Calu3 (cell line): Measurements from ENCODE around the gene NPBWR2. TPM values are rescaled to one million over a fixed set of nuclear protein-coding genes. Genes with fewer than 3 reads are reported as not detected.

Experiments
- Bru-seq: library from RNA; stranded (reverse); fragments of 400-500 nt; gene quantifications from one replicate; lab custom pipeline; 2021; lab: Mats Ljungman, UMichigan
- BruChase-seq, 2 experiments: library from RNA; stranded (reverse); fragments of 400-500 nt; gene quantifications; one replicate each; lab custom pipeline; 2021; lab: Mats Ljungman, UMichigan
- BruUV-seq: library from RNA; stranded (reverse); fragments of 400-500 nt; replicated peaks from 2 replicates; lab custom pipeline; 2021; lab: Mats Ljungman, UMichigan
- CTCF ChIA-PET: fragments of 300-600 bp; sonication (Branson Sonifier 250); formaldehyde crosslinking; loops from one replicate; lab custom pipeline; 2022; ENCODE audit warnings: antibody characterized with exemption; lab: Charles Lee
- DNase-seq: peaks from one replicate; pipeline ENCODE4 v3.0.0; 2022
- H3K27ac Mint-ChIP-seq: one replicate; pipeline ENCODE4 v1.8.0; 2022; ENCODE audit warnings: mixed read lengths; ENCODE audit not compliant: unreplicated experiment
- H3K27me3 Mint-ChIP-seq: one replicate; pipeline ENCODE4 v1.8.0; 2022; ENCODE audit warnings: mixed read lengths; ENCODE audit not compliant: unreplicated experiment
- H3K36me3 Mint-ChIP-seq: one replicate; pipeline ENCODE4 v1.8.0; 2022; ENCODE audit warnings: mild to moderate bottlenecking, moderate library complexity, mixed read lengths; ENCODE audit not compliant: insufficient read depth, unreplicated experiment
- H3K4me1 Mint-ChIP-seq: one replicate; pipeline ENCODE4 v1.8.0; 2022; ENCODE audit warnings: mild to moderate bottlenecking, low read depth, mixed read lengths; ENCODE audit not compliant: unreplicated experiment
- H3K4me3 Mint-ChIP-seq: one replicate; pipeline ENCODE4 v1.8.0; 2022; ENCODE audit warnings: mild to moderate bottlenecking, low read depth, moderate library complexity, mixed read lengths; ENCODE audit not compliant: unreplicated experiment
- H3K9me3 Mint-ChIP-seq: one replicate; pipeline ENCODE4 v1.8.0; 2022; ENCODE audit warnings: low read depth, mixed read lengths; ENCODE audit not compliant: unreplicated experiment
- intact Hi-C: fragments of 100-400 bp; cut with micrococcal nuclease; formaldehyde crosslinking; loops from one replicate; pipeline ENCODE4 v1.10.0; 2022; ENCODE audit not compliant: unreplicated experiment
- long read RNA-seq: library from polyadenylated mRNA; stranded (forward); transcript quantifications from one replicate; pipeline ENCODE4 v2.0.0, GENCODE V29; 2022
- total RNA-seq: library from RNA; stranded (reverse); gene quantifications from 2 replicates; pipeline ENCODE4 v1.2.3, GENCODE V29; 2022
- TF ChIP-seq, protein P1 (sequence below): fragments of 200-600 bp; IDR thresholded peaks from one replicate; pipeline ENCODE4 v1.8.0; 2022; ENCODE audit warnings: antibody characterized with exemption; ENCODE audit not compliant: unreplicated experiment

The NPBWR2 gene, protein sequence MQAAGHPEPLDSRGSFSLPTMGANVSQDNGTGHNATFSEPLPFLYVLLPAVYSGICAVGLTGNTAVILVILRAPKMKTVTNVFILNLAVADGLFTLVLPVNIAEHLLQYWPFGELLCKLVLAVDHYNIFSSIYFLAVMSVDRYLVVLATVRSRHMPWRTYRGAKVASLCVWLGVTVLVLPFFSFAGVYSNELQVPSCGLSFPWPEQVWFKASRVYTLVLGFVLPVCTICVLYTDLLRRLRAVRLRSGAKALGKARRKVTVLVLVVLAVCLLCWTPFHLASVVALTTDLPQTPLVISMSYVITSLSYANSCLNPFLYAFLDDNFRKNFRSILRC
- total RNA-seq (not detected in 2 replicates), Bru-seq, nascent RNA (not detected), BruChase-seq, experiment 1, labeled RNA remaining after a 6-hour chase (not detected), BruChase-seq, experiment 2, labeled RNA remaining after a 2-hour chase (not detected)
- long read RNA-seq: 0 reads

DNA sequence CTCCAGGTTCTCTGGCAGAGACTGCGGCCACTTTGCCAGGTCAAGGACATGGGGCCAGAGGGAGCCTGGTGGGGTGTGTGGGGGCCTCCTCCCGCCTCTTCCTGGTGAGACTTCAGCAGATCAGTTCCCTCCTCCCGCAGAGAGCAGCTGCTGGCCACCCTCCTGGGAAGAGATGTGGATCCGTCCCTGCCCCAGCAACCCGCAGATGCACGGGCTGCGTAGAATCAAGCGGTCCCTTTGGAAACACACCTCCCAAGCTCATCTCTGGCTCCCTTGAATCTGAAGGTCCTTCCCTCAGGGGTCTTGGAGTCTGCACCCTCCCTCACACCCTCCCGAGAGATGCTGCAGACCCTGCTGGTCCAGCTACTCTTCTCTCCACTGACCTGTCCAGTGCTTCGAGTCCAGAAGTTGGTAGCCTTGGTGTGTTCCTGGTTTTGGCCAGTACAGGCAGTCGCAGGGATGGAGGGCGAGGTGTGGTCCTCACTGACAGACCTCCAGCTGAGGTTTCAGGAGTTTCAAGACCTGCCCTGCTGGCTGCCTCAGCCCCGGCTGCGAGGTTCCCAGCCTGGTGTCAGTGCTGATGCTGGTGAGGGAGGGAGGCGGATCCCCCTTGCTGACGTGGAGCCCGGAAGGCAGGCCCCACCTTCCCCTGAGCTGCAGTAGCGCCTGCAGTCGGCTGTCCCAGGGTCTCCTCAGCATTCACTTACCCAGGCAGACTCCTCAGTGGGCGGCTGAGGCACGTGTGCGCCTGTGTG lies at the start of gene NPBWR2:
TSS of gene NPBWR2 (minus strand) at position 585 of the 755 bp plus-strand sequence. CDS start 734 bp downstream, outside the sequence.
- no peak within 1 kb of the TSS for H3K27ac Mint-ChIP-seq
- CTCF ChIA-PET: interaction anchor here (0.6 kb wide), 1 partner anchor 1568 kb away, joined by 11 read pairs; no protein-coding TSS in a partner anchor

DNA sequence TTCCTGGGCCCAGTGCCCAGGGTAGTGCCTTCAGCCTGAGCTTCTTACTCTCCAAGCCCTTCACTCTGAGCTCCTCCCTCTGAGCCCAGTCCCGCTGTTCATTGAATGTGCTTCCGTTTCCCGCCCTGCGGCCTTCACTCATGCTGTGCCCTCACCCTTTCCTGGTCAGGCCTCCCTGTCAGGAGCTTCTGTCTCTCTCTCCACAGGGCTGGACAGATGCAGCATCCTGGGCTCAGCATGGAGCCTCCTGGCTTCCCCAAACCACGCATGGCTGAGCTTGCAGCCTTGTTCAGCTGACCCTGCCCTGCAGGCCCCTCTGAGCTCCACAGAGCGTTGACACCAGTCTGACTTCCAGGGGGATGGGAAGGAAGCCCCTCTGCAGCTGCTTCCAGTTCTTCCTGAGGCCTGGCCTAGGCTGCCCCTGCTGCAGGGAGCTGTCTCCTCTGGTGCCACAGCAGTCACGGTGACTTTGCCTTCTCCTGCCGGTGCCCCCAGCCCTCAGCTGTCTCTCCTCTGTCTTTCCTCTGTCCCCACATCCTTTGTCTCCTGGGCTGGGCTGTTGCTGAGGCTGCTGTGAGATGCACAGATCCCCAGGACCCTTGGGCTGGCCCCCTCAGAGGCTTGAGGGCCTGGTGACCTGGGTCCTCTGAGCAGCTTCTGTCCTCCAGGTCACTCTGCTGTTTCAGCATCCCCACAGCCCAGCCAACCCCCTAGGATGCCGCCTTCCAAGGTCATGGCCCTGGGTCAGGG lies 48.9 kb upstream of the NPBWR2 start:
- Mint-ChIP-seq H3K36me3 (no peaks in the 10 kb centered on the region), H3K4me1 (peaks cover 44% of the 10 kb centered on the region), H3K4me3 (no peak overlapping the region), H3K27me3 (peaks cover 53% of the 10 kb centered on the region), H3K27ac (no peak overlapping the region), H3K9me3 (no peaks in the 10 kb centered on the region)
- intact Hi-C loops: no loop called here
- no TSS peak for BruUV-seq
- DNase-seq: no peak
- TF ChIP-seq, protein P1, sequence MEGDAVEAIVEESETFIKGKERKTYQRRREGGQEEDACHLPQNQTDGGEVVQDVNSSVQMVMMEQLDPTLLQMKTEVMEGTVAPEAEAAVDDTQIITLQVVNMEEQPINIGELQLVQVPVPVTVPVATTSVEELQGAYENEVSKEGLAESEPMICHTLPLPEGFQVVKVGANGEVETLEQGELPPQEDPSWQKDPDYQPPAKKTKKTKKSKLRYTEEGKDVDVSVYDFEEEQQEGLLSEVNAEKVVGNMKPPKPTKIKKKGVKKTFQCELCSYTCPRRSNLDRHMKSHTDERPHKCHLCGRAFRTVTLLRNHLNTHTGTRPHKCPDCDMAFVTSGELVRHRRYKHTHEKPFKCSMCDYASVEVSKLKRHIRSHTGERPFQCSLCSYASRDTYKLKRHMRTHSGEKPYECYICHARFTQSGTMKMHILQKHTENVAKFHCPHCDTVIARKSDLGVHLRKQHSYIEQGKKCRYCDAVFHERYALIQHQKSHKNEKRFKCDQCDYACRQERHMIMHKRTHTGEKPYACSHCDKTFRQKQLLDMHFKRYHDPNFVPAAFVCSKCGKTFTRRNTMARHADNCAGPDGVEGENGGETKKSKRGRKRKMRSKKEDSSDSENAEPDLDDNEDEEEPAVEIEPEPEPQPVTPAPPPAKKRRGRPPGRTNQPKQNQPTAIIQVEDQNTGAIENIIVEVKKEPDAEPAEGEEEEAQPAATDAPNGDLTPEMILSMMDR: no peak
- CTCF ChIA-PET: interaction anchor here (0.8 to 1.4 kb wide), 3 partner anchors 14 to 72 kb away, joined by 3 to 5 read pairs (median 3); no protein-coding TSS in a partner anchor

More for the DNA sequence above, at the start of gene NPBWR2:
- intact Hi-C loops: no loop called here
- TF ChIP-seq, protein P1: no peak
- no peak for DNase-seq
- H3K27me3 Mint-ChIP-seq: peaks cover 94% of the 10 kb centered on the region
- H3K36me3 Mint-ChIP-seq: peaks cover 5% of the 10 kb centered on the region
- no peaks in the 10 kb centered on the region for H3K9me3 Mint-ChIP-seq
- no peaks in the 10 kb centered on the region for H3K4me1 Mint-ChIP-seq
- no peak within 1 kb of the TSS for H3K4me3 Mint-ChIP-seq
- no TSS peak for BruUV-seq

DNA sequence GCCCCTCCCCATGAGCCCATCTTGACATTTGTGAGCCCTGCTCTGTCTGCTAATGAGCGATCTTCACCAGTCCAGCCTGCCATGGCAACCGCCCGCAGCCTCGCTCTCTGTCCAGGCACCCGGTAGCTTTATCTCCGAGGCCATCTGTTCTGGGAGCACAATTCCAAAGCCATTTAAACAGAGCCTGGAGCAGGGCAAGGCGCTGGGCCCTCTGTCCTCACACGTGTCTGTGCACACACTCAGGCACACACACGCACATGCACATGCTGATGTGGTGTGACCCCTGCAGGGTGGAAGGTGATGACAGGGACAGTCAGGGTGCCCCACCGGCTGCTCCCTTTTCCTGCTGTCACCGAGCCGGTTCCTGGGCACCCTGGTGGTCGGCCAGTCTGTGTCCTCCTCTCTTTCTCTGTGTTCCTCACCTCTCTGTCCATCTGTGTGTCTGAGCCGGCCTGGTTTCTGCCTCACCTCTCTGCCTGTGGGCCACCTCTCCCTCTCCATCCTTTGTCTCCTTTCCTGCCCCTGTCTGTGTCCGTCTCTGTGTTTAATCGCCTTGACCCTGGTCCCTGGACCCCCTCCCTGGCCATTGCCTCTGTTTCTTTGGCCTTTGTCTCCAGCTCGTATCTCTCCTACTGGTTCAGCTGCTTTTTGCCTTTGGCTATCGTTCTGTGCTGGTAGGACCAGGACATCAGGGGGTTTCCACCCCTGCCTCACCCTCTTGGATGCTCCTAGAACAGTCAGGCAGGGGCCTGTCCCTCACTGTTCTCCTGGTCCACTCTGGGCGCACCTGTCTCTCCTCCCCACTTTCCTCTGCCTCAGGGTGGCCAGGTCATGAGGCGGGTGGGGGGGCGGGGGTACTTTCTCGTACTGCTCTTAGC lies 48.1 kb upstream of the NPBWR2 start:
- intact Hi-C loops: no loop called here
- Mint-ChIP-seq H3K27ac (no peak overlapping the region), H3K4me1 (peaks cover 44% of the 10 kb centered on the region), H3K9me3 (no peaks in the 10 kb centered on the region), H3K36me3 (no peaks in the 10 kb centered on the region), H3K27me3 (peaks cover 45% of the 10 kb centered on the region), H3K4me3 (no peak overlapping the region)
- DNase-seq: no peak
- CTCF ChIA-PET: interaction anchor here (0.6 to 1.4 kb wide), 4 partner anchors 14 to 518 kb away, joined by 3 to 5 read pairs (median 4); no protein-coding TSS in a partner anchor
- no TSS peak for BruUV-seq
- TF ChIP-seq, protein P1: no peak
